B cell (primary cell): Measurements from ENCODE around the gene MYOCD.

Source experiments
- CTCF ChIP-seq: fragments of 200-600 bp; IDR thresholded peaks from one replicate; pipeline ENCODE4 v1.8.0; 2022; ENCODE audit warnings: antibody characterized with exemption, mild to moderate bottlenecking
- EZH2 ChIP-seq: IDR thresholded peaks from 2 replicates; pipeline ENCODE4 v1.6.1; 2012; ENCODE audit warnings: borderline replicate concordance, low read depth, mild to moderate bottlenecking, moderate library complexity, low read length; ENCODE audit not compliant: insufficient read depth, poor library complexity, severe bottlenecking

GRCh38 chr17:12789075-12789480 lies 123.4 kb downstream of the MYOCD start:
- TF ChIP-seq CTCF (no peak), EZH2 (no peak)
